Measurements from ENCODE around the gene TPBGL. TPM values are rescaled to one million over a fixed set of nuclear protein-coding genes. Genes with fewer than 3 reads are reported as not detected.

Gene TPBGL
- total and polyA plus RNA-seq, 2 of the 4 experiments (the other 2 are of a cell fraction) = not detected

DNA sequence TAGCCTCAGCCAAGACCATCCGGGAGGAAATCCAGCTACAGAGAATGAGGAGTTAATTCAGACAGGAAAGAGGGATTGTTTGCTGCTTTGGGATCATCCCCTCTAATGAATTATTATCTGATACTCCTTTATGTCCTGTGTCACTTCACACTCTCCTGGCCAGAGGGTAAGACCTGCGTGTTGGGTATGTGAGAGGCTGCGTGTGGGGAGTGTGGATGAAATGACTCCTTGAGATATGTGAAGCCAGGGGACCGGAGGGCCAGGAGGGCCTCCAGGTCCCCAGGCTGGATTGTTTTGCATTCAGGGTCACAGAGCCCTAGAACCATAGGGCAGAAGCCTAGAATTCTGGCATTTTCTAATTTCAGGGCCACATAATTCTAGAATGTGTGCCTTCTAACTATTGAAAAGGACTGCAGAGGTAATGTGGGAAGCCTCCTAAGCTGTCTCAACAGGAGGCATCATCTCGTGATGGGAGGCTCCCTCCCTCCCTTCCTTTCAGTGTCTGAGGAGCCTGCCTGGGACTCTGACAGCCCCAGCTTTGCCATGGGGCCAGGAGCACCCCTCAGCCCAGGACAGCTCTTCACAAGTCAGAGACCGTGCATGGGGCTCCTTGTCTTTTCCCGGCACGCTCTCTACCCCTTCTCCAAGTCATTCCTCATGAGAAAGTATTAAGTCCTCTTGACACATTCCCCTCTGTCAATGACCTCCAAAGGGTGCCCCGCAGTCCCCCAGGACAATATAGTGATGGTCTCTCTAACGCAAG, 3.7 kb downstream of the TPBGL start (continued):
- no peak for TF ChIP-seq RAD21 (IDR thresholded peaks at IDR 0.05; ENCODE audit: low read length)

DNA sequence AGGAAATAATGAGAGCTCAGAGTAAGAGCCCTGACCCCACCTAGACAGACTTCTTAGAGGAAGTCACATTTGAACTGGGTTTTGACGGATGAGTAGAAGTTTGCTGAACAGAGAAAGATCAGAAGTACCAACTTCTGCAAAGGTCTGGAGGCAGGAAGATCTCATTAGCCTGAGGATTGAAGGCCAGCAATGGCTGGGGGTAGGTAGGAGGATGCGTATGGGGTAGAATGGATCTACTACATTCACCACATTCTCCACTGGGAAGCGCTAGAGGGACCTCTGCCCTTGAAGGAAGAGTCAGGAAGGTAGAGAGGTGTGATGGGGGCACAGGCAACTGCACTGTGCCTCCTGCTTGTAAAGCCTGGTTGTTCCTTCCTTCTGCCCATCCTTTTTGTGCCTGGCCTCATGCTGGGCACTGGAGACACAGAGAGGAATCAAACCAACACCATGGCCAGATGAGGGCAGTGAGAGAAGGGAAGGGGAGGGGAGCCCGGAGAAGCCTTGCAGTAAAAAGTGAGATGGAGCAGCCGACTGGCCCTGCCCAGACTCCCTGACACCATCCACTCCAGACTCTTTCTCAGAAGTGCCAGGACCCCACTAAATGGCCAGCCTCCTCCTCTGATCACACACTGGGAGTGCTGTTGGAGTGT, 4.9 kb downstream of the TPBGL start:
- H4K5ac ChIP-seq (ENCODE audit: low read depth, low read length) = no peak overlapping the region
- H3K4me3 ChIP-seq (ENCODE audit: insufficient read depth, low read depth, low read length) = no peak overlapping the region
- in situ Hi-C loops (cut with MboI; ENCODE audit: low sequenced_read_pairs) = loop anchor here (5.0 kb wide), 3 partner anchors 98 to 318 kb away; no protein-coding TSS in a partner anchor
- H2AK9ac ChIP-seq (replicated peaks; ENCODE audit: low read depth, low read length, poor library complexity) = no peak overlapping the region
- no TSS peak for BruUV-seq (replicated peaks)
- no peak overlapping the region for H4K91ac ChIP-seq (ENCODE audit: insufficient read depth, low read depth, low read length)
- no peak overlapping the region for H2AFZ ChIP-seq (replicated peaks; ENCODE audit: low read length, poor library complexity)
- H3K4me1 ChIP-seq (ENCODE audit: control insufficient read depth, insufficient read depth, low read length) = no peaks in the 10 kb centered on the region
- ChIA-PET CTCF (no interaction called here), POLR2A (ENCODE audit: unreplicated experiment) (no interaction called here)
- no peaks in the 10 kb centered on the region for H3K79me1 ChIP-seq (ENCODE audit: low read depth in 1 of 2, low read length in 2 of 2)
- dilution Hi-C loops (cut with HindIII; ENCODE audit: low sequenced_read_pairs, unreplicated experiment) = no loop called here
- H3K14ac ChIP-seq (replicated peaks; ENCODE audit: low read depth, low read length) = no peak overlapping the region
- no peak for ATAC-seq (ENCODE audit: low read depth)
- no peak overlapping the region for H3K18ac ChIP-seq (ENCODE audit: low read depth, low read length)
- TF ChIP-seq CEBPB (IDR thresholded peaks at IDR 0.05; ENCODE audit: low read depth, low read length) (no peak), MAZ (IDR thresholded peaks at IDR 0.05; ENCODE audit: borderline replicate concordance, low read depth, low read length) (no peak), RCOR1 (IDR thresholded peaks at IDR 0.05; ENCODE audit: insufficient replicate concordance, low read length) (no peak), RFX5 (IDR thresholded peaks at IDR 0.05; ENCODE audit: low read depth, low read length) (no peak)
- no peak overlapping the region for H3K27ac ChIP-seq (ENCODE audit: insufficient read depth, low read length)
- no peaks in the 10 kb centered on the region for H3K9me3 ChIP-seq (ENCODE audit: control insufficient read depth, insufficient read depth, low read length)
- H2AK5ac ChIP-seq (ENCODE audit: low read depth, low read length) = no peak overlapping the region
- no peak overlapping the region for H4K8ac ChIP-seq (ENCODE audit: low read depth in 2 of 2, low read length in 2 of 2)
- no peaks in the 10 kb centered on the region for H3K9me1 ChIP-seq (ENCODE audit: insufficient read depth, low read length)
- H2BK120ac ChIP-seq (ENCODE audit: low read depth, low read length) = no peak overlapping the region
- no peak overlapping the region for H3K56ac ChIP-seq (ENCODE audit: extremely low read depth, insufficient read depth, low read length)
- no peak overlapping the region for H2BK15ac ChIP-seq (ENCODE audit: low read depth, low read length)
- H3K4me2 ChIP-seq (ENCODE audit: low read depth, low read length) = no peak overlapping the region
- no peaks in the 10 kb centered on the region for H3K36me3 ChIP-seq (ENCODE audit: control insufficient read depth, insufficient read depth, low read length)
- H3K9ac ChIP-seq (ENCODE audit: low read depth, low read length) = no peak overlapping the region
- H2BK20ac ChIP-seq (ENCODE audit: low read depth, low read length) = no peak overlapping the region
- H3K4ac ChIP-seq (ENCODE audit: low read depth, low read length) = no peak overlapping the region
- H4K20me1 ChIP-seq (ENCODE audit: insufficient read depth, low read length) = no peaks in the 10 kb centered on the region
- H3K23ac ChIP-seq (ENCODE audit: low read depth, low read length) = no peak overlapping the region
- no CpG with 5 or more reads among the region's 5 CpGs for WGBS, 2 experiments (ENCODE audit: extremely low coverage in 2 of 2, insufficient read length in 1 of 2)
- intact Hi-C loops (cut with micrococcal nuclease) = loop anchor here (5.0 kb wide), 1 partner anchor 298 kb away; the partner anchor contains the start of genes SPCS2 and XRRA1
- no peak for DNase-seq
- H3K27me3 ChIP-seq (ENCODE audit: control insufficient read depth, insufficient read depth, low read length) = peaks cover 65% of the 10 kb centered on the region
- H2BK5ac ChIP-seq (ENCODE audit: low read depth, low read length, poor library complexity, severe bottlenecking) = no peak overlapping the region

Data from IMR-90 (cell line).